Stimulated activated CD4-positive, alpha-beta T cell treated with anti-CD3 and anti-CD28 coated beads, Interleukin-1b, Interleukin-23, amount 100 ng/mL, for 1 hour (primary cell): ENCODE measurements around the gene CLASRP.
A peak's percentile ranks its signal among the peaks of the same experiment; 100 is the strongest.

Experiments
- DNase-seq, 2 donors: peaks; one replicate each; pipeline ENCODE4 v3.0.0-alpha.2; 2020; ENCODE audit warnings: low read depth in 2 of 2

Gene CLASRP

DNA sequence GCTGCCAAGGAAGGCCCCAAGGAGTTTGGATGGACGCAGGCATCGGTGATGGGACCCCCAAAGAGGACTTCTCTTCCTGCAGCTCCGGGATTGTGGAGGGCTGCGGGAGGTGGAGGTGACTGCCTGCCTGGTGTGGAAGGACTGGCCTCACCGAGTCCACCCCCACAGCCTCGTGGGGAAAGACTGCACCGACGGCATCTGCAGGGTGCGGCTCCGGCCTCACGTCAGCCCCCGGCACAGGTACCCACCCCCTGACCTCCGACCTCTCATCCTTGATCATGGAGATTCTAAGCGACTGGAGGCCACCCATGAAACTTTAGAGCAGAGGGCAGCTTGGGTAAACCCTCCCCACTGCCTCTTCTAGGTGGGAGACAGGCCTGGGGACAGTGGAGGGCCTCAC is 16.9 kb upstream of the CLASRP start:
- no peak for DNase-seq

DNA sequence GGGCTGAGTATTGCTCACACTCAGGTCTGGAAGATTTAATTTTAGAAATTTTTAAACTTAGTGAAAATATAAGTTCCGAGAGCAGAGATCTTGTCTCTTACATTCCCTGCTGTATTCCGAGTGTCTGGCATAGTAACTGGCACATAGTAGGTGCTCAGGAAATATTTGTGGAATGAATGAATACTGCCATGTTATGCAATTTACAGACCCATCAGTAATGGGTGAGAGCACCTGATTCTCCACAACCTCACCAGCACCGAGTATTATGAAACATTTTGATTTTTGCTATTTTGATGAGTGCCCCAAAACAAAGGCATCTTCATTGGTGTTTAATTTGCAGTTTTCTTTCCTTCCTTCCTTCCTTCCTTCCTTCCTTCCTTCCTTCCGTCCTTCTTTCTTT is 15.8 kb upstream of the CLASRP start:
- no peak for DNase-seq

- DNase-seq = no peak
Observed at GRCh38 chr19:45025264-45025663, 13.6 kb upstream of the CLASRP start.

DNA sequence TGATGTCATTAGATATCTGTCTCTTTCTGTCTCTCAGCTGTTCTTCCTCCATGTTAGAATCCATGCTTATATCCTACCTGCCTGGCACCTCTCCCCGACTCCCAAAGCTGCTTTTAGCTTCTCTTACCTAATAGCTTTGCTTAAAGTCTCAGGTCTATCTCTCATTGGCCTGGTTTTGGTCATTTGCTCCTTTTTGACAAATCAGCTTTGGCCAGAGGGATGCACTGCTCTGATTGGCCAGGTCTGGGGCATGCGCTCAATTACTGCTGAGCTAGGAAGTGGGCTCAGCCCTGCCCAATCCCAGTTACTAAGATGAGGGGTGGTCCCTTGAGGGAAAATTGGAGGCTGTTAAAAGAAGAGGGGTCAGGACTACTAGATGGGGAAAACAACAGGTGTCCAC is 11.5 kb upstream of the CLASRP start:
- no peak for DNase-seq

- no peak for DNase-seq
Observed at GRCh38 chr19:45030825-45031224, 8.0 kb upstream of the CLASRP start.

DNA sequence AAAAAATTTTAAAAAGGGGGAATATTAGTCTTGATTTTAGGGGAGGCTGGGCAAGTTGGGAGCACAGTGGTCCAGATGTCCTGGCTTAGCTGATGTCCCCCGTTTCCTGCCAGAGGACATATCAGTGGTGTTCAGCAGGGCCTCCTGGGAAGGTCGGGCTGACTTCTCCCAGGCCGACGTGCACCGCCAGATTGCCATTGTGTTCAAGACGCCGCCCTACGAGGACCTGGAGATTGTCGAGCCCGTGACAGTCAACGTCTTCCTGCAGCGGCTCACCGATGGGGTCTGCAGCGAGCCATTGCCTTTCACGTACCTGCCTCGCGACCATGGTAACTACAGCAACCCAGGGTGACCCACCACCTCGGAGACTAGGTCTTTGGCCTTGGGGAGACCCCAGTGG is 6.4 kb upstream of the CLASRP start:
- no peak for DNase-seq

DNA sequence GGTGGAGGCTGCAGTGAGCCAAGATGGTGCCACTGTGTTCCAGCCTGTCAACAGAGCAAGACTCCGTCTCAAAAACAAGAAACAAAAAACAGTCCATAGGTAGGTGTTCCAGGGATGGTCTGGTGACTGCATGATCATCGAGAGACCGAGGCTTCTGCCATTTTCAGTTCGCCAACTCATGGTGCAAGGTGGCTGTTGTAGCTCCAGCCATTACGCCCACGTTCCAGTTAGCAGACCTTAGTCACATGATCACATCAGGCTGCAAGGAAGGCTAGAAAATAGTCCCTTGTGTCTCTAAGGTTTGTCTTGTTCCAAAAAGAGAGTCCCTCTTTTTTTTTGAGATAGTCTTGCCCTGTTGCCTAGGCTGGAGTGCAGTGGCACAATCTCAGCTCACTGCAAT is 3.1 kb upstream of the CLASRP start:
- DNase-seq = no peak

DNA sequence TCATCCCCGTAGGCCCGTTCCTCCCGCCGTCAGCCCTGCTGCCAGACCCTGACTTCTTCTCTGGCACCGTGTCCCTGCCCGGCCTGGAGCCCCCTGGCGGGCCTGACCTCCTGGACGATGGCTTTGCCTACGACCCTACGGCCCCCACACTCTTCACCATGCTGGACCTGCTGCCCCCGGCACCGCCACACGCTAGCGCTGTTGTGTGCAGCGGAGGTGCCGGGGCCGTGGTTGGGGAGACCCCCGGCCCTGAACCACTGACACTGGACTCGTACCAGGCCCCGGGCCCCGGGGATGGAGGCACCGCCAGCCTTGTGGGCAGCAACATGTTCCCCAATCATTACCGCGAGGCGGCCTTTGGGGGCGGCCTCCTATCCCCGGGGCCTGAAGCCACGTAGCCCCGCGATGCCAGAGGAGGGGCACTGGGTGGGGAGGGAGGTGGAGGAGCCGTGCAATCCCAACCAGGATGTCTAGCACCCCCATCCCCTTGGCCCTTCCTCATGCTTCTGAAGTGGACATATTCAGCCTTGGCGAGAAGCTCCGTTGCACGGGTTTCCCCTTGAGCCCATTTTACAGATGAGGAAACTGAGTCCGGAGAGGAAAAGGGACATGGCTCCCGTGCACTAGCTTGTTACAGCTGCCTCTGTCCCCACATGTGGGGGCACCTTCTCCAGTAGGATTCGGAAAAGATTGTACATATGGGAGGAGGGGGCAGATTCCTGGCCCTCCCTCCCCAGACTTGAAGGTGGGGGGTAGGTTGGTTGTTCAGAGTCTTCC is 1.3 kb upstream of the CLASRP start:
- no peak for DNase-seq

- DNase-seq = no peak
Observed at GRCh38 chr19:45040059-45040771, 1.4 kb downstream of the CLASRP start.

DNA sequence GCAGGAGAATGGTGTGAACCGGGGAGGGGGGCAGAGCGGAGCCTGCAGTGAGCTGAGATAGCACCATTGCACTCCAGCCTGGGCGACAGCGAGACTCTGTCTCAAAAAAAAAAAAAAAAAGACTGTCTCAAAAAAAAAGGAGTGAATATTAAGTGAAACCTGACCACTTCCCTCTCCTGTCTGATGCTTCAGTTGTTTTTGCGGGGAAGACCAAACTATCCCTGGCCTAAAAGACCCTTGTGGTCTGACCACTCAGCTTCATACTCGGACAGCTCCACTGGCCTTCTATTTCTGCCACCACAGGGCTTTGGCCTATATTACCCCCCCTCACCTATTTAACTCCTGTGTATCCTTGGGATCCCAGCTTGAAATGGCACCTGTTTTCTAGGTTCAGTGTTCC is 2.3 kb downstream of the CLASRP start:
- no peak for DNase-seq

DNA sequence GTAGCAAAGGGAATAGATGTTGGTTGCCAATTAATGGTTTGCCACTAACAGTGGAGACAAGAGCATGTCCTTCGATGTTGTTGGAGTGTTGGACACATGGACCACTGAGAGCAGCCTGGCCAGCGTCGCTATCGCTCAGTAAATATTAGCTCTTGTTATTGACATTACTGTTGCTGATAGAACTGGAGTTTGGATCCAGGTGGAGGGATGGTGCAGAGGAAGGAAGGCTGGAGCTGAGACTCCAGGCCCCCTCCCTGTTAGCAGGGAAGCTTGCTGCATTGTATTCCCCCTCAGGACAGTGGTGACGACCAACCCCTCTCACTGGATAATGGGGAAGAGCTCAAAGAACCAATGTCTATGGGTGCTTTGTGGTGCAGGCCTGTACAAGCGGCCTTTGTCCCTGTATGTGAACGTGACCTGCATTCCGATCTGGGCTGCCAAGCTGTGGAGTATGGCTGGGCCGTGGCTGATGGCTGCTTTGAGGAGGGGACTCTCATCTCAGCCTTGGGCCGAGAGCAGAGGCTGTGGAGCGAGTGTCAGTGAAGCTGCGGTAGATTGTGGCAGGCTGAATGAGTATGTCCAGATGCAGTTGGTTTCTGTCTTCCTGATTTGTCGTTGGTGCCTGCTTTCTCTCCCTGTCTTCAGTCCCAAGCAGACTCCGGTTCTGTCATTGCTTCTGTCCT is 7.0 kb downstream of the CLASRP start:
- no peak for DNase-seq

DNA sequence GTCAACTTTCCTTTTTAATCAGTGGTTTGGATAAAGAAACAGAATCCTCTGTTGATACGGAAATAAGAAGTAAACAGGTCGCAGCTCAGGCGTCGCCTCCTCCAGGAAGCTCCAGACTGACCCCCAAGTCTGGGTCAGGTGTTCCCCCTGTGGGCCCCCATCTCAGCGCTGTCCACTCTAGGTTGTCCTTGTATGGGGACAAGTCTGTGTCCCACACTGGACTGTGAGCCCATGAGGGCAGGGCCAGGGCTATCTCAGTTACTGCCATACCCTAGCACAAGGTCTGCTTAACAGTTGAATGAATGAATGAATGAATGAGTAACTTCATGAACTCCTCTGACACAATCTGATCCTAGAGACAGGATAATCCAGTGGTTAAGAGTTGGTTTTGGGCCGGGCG is 7.5 kb downstream of the CLASRP start:
- DNase-seq = no peak

GRCh38 chr19:45047188-45047797 is 8.4 kb downstream of the CLASRP start:
- no peak for DNase-seq

- DNase-seq = no peak
Observed at GRCh38 chr19:45049073-45049736, 10.4 kb downstream of the CLASRP start.

DNA sequence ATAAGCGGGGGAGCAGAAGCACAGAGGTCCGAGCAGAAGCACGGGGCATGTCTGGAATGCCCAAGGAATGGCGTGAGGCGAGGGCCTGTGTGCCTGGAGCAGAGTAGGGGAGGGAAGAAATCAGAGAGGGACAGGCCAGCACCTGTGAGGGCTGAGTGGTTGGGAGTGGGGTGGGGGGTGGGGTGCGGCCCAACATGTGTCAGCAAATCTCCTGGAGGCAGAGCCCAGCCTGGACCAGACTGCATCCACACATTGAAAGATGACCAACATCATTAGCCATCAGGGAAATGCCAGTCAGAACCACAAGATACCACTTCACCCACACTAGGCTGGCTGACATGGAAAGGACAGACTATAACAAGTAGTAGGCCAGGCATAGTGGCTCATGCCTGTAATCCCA is 11.2 kb downstream of the CLASRP start:
- DNase-seq = no peak

- no peak for DNase-seq
Observed at GRCh38 chr19:45051929-45052579, 13.2 kb downstream of the CLASRP start.

DNA sequence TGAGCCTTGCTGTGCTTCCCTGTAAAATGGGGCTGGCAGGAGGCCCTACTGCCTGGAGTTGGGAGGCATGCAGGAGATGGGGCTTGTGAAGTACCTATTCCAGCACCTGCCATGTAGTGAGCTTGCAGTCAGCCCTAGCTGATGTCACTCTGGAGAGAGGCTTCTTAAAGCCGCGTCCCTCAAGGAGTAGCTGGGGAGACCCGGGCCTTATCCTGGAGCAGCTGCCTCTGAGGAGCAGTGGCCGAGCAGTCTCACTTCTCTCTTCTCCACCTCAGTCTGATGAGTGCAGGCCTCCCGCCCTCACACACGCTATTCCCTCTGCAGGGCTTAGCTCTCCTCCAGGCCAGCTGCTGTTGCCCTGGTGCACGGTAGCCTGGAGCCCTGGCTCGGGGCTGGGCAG is 18.0 kb downstream of the CLASRP start:
- DNase-seq = no peak

DNA sequence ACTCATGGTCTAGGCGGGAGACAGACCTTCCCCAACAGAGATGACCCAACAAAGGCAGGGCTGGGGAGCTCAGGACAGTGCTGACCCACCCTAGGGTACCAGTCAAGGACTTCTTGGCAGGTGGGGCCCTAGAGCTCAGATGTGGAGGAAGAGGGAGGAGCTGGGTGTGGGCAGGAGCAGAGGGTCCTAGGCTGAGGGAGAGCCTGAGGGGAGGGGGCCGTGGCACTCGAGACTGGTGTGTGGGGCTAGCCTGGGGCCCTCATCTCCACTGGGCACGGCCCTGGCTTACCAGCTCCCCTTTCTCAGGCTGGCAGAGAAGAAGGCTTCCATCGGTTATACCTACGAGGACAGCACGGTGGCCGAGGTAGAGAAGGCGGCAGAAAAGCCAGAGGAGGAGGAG is 18.6 kb downstream of the CLASRP start:
- DNase-seq = no peak

- no peak for DNase-seq
Observed at GRCh38 chr19:45058622-45059159, 19.8 kb downstream of the CLASRP start.

DNA sequence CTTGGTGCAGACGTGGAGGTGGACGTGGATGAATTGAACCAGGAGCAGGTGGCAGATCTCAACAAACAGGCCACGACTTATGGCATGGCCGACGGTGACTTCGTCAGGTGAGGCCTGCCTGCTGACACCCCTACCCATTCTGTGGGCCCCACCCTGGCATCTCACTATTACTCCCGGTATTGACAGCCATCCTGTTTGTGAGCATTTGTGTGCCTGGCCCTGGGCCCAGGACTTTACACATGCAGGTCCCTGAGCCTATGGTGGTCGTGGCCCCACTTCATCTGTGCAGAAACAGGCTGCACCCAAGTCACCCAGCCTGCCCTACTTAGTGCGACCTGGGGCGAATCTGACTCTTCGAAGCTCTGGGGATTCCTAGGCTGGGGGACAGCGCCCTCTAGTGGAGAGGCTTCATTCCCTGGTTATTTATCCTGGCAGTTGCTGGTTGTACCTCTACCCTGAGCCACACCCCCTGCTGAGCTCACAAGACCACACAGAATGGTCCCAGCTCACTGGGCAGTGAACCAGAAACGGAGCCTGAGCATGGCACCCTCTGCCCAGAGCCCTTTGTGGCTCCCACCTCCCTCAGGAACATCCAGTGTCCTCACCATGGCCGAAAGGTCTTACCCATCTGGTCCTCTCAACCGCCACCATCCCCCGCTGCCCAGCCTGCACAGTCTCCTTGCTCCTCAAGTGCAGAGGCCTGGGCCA is 20.6 kb downstream of the CLASRP start:
- peak; percentile 66 to 69 for DNase-seq

- DNase-seq = no peak
Observed at GRCh38 chr19:45061965-45062364, 23.1 kb downstream of the CLASRP start.
